H1 (cell line): Measurements from ENCODE around the gene AUH.

Experiments
- BRCA1 ChIP-seq: IDR thresholded peaks from 2 replicates; pipeline ENCODE4 v1.6.1; 2012; ENCODE audit warnings: low read depth, low read length, improper control_type of control experiment
- CREB1 ChIP-seq: IDR thresholded peaks from 2 replicates; pipeline ENCODE4 v1.6.1; 2012; ENCODE audit warnings: inconsistent platforms
- EP300 ChIP-seq, 2 experiments: IDR thresholded peaks; 1 replicate in 1 of 2; 2 replicates in 1 of 2; pipeline ENCODE4 v1.6.1; 2011 to 2012; ENCODE audit warnings: low read depth in 2 of 2, low read length in 2 of 2, mild to moderate bottlenecking in 2 of 2, borderline replicate concordance in 1 of 2, inconsistent platforms in 1 of 2, moderate library complexity in 1 of 2
- PHF8 ChIP-seq: fragments of 200-600 bp; sonication (generic); conservative IDR thresholded peaks from 2 replicates; pipeline ENCODE4 v1.7.1; 2012; ENCODE audit warnings: low read depth, mild to moderate bottlenecking, inconsistent platforms, low read length, moderate library complexity
- TF ChIP-seq, protein P1 (sequence below): IDR thresholded peaks from 2 replicates; pipeline ENCODE4 v1.6.1; 2012; ENCODE audit warnings: low read length, inconsistent platforms
- TF ChIP-seq, protein P2 (sequence below), 3 experiments: IDR thresholded peaks; 1 replicate in 2 of 3; 2 replicates in 1 of 3; pipeline versions ENCODE4 v1.5.1 to v1.6.1; 2011; ENCODE audit warnings: low read length in 3 of 3, mild to moderate bottlenecking in 3 of 3, inconsistent platforms in 2 of 3, low read depth in 1 of 3, moderate library complexity in 1 of 3; ENCODE audit not compliant: insufficient read depth in 1 of 3; ENCODE audit errors: control extremely low read depth in 1 of 3
- TF ChIP-seq, protein P3 (sequence below): IDR thresholded peaks from 2 replicates; pipeline ENCODE4 v1.6.1; 2011; ENCODE audit warnings: low read length, improper control_type of control experiment

DNA sequence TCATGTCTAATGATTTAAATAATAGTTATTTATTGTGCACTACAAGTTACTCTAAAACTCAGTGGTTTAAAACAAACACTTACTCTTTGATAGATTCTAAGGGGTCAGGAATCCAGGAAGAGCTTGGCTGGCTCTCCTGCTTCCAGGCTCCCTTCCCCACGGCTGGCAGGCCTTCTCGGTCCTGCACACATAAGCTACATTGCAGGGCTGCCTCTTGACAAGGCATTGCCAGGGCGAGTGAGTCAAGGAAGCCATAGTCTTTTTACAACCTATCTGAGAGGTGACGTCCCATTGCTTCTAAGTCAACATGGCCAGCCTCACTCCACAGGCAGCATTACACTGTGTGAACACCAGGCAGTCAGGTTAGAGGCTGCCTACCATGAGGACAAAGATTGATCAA is 119.8 kb downstream of the AUH start:
- TF ChIP-seq BRCA1 (no peak), EP300 (IDR thresholded peaks at IDR 0.05; ENCODE audit: borderline replicate concordance in 1 of 2, low read depth in 2 of 2, low read length in 2 of 2) (no peak), PHF8 (no peak), CREB1 (no peak)
- TF ChIP-seq, protein P1, sequence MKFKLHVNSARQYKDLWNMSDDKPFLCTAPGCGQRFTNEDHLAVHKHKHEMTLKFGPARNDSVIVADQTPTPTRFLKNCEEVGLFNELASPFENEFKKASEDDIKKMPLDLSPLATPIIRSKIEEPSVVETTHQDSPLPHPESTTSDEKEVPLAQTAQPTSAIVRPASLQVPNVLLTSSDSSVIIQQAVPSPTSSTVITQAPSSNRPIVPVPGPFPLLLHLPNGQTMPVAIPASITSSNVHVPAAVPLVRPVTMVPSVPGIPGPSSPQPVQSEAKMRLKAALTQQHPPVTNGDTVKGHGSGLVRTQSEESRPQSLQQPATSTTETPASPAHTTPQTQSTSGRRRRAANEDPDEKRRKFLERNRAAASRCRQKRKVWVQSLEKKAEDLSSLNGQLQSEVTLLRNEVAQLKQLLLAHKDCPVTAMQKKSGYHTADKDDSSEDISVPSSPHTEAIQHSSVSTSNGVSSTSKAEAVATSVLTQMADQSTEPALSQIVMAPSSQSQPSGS = no peak
- TF ChIP-seq, protein P2, sequence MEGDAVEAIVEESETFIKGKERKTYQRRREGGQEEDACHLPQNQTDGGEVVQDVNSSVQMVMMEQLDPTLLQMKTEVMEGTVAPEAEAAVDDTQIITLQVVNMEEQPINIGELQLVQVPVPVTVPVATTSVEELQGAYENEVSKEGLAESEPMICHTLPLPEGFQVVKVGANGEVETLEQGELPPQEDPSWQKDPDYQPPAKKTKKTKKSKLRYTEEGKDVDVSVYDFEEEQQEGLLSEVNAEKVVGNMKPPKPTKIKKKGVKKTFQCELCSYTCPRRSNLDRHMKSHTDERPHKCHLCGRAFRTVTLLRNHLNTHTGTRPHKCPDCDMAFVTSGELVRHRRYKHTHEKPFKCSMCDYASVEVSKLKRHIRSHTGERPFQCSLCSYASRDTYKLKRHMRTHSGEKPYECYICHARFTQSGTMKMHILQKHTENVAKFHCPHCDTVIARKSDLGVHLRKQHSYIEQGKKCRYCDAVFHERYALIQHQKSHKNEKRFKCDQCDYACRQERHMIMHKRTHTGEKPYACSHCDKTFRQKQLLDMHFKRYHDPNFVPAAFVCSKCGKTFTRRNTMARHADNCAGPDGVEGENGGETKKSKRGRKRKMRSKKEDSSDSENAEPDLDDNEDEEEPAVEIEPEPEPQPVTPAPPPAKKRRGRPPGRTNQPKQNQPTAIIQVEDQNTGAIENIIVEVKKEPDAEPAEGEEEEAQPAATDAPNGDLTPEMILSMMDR (IDR thresholded peaks at IDR 0.05; ENCODE audit: control extremely low read depth in 1 of 3, insufficient read depth in 1 of 3, low read depth in 1 of 3, low read length in 3 of 3) = no peak
- TF ChIP-seq, protein P3, sequence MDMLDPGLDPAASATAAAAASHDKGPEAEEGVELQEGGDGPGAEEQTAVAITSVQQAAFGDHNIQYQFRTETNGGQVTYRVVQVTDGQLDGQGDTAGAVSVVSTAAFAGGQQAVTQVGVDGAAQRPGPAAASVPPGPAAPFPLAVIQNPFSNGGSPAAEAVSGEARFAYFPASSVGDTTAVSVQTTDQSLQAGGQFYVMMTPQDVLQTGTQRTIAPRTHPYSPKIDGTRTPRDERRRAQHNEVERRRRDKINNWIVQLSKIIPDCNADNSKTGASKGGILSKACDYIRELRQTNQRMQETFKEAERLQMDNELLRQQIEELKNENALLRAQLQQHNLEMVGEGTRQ = no peak
